Endothelial cell of hepatic sinusoid (primary cell): Measurements from ENCODE around the gene MYO15B.

Experiments used
- in situ Hi-C: cut with HindIII; loops from 2 replicates; pipeline ENCODE4 v1.10.0; 2017; ENCODE audit warnings: low sequenced_read_pairs

The MYO15B gene

DNA sequence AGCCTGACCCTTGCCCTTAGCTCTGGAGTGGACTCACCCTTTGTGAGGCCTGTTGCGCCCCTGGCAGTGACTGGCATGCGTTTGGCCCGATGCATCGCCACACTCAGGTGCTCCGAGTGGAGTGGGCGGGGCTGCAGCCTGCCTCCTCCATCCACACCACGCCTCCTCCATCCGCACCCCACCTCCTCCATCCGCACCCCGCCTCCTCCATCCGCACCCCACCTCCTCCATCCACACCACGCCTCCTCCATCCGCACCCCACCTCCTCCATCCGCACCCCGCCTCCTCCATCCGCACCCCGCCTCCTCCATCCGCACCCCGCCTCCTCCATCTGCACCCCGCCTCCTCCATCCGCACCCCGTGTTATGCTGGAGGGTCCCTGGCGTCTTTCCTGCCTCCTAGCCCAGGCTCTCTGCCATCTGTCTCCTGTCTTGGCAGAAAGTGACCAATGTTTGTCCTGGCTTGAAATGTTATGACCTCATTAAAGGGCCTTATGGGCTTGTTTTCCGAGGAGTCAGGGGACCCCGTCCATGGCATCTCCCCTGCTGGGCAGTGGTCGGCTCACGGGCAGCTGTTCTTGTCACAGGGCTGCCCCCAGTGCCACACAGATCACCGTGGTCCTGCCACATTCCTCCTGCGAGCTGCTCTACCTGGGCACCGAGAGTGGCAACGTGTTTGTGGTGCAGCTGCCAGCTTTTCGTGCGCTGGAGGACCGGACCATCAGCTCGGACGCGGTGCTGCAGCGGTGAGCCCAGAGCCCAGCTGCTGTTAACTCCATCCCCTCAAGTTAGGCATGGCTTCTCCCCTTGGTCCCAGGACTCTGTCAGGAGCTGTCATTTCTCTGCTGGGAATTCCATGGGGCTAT, 28.7 kb upstream of the MYO15B start:
- in situ Hi-C loops: no loop called here

DNA sequence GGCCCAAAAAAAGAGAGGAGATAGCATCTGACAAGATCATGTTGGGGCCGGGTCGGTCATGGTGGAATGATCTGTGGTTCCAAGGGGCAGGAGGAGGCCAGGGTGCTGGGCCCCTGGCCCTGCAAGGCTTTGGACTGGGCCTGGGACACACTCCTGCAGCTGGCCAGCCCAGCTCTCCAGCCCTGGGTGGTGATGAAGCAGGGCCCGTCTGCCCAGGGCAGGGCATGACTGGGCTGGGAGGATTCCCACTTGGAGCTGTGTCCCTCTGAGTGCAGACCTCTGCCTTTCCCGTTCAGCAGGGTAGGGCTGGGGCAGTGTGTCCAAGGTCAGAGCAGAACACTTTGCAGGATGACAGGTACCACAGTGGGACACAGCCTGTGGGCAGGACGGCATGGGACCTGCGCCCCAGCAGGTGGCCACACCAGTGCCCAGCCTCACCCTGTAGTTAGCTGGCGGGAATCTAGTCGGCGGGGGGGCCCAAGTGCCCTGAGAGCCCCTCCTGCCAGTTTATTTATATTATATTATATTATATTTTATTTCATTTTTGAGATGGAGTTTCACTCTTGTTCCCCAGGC, 27.6 kb upstream of the MYO15B start:
- in situ Hi-C loops: no loop called here

DNA sequence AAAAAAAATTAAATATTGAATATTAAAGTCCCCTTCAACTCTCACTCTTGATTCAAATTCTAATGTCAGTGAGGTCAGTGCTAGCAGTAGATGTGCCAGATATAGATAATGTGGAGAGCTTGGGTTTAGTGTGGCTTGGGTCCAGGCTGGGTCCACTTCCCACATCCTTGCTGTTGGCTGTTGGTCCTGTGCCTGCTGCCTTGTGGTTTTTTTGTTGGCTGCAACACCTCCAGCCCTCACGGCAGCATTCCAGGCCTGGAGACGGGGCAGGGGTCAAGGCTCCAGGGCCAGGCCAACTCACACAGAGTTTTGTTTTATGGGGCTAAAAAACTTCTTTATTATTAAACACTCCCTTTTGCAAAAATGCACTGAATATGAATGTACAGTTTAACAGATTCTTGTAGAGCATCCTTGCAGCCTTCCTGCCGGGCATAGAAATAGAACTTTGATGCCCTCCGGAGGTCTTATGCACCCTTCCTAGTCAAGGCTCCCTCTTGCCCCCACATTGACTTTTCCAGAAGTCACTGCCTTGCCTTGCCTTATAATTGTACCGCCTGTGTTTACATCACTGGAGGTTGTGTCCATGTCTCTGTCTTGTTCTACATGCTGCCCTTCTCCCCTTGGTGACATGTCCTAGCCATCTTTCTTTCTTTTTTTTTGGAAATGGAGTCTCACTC, 25.5 kb upstream of the MYO15B start:
- in situ Hi-C loops: no loop called here

DNA sequence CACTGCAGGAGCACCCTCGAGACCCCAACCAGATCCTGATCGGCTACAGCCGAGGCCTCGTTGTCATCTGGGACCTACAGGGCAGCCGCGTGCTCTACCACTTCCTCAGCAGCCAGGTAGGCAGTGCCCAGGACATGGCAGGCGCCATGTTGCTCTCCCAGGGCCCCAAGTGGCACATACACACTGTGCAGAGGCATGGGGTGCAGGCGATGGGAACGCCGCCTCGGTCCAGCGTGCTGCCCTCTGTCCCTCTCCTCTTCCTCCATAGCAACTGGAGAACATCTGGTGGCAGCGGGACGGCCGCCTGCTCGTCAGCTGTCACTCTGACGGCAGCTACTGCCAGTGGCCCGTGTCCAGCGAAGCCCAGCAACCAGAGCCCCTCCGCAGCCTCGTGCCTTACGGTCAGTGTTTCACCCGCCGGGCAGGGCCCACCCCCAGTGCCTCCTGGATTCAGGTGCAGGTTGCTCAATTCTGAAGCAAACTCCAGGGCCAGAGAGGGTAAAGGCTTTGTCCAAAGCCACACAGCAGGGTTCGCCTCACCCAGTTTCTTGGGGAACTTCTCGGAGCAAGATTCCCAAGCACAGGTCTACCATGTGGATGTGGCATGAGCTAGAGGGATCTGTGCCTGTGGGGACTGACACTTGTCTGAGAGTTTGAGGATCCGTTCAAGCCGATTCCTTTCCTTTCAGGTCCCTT, 24.4 kb upstream of the MYO15B start:
- in situ Hi-C loops: no loop called here

DNA sequence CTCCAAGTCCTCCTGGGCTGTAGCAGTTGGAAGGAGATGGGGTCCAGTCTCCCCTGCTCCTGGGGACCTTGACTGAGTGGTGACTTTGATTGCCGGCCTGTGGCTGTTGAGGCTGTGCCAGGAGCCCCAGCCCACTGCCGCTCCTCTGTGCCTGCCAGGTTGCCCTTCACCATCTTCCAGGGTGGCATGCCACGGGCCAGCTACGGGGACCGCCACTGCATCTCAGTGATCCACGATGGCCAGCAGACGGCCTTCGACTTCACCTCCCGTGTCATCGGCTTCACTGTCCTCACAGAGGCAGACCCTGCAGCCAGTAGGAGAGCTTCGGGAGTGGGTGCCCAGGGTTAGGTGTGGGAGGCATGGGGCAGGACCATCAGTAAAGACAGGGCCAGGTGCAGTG, 23.4 kb upstream of the MYO15B start:
- in situ Hi-C loops: no loop called here

DNA sequence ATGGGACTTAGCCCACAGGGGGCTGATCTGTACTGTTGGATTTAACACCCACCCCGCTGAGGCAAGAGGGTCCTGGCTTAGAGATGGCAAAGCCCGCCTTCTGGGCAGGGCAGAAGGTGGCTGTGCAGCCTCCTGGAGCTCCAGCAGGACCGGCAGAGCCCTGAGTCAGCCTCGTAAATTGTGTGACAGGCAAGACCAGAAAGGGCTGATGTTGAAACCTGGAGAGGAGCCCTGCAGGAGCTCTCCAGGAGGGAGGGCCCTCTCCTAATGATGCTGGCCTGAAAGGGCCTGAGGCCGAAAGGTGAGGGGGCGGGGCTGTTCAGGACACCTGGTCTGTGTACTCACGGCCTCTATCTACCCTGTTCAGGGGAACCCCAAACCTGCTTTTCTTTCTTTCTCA, 22.5 kb upstream of the MYO15B start:
- in situ Hi-C loops: no loop called here

DNA sequence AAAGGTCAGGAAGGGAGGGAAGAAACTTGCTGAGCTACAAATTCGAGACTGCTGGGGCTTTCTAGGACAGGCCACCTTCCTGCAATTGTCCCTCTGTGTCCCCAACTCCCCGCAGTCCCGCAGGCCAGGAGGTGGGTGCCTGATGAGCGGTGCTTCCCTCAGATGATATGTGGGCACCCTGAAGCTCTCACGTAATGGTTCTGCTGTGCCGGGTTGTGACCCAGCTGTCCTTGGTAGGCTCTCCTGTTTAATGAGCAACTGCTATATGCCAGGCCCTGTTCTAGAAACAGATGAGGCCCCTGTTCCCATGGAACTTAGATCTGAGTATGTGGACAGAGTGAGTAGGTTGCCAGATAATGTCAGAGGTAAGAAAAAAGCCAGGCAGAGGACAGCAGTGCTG, 22.0 kb upstream of the MYO15B start:
- in situ Hi-C loops: no loop called here

DNA sequence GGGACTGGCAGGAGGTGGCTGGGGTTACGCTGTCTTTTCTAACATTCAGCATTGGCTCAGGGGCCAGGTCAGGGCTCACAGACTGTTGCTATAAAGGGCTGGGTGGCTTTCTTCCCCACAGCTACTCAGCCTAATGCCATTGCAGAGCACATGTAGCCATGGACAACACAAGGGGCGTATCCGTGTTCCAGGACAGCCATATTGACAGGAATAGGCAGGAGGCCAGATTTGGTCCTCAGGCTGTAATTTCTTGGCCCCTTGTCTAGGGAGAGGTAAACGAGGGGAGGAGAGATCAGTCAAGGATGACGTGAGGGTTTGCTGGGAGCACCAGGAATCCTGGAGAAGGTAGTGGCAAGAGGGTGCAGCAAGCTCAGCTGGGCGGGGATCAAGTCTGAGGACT, 21.2 kb upstream of the MYO15B start:
- in situ Hi-C loops: no loop called here

DNA sequence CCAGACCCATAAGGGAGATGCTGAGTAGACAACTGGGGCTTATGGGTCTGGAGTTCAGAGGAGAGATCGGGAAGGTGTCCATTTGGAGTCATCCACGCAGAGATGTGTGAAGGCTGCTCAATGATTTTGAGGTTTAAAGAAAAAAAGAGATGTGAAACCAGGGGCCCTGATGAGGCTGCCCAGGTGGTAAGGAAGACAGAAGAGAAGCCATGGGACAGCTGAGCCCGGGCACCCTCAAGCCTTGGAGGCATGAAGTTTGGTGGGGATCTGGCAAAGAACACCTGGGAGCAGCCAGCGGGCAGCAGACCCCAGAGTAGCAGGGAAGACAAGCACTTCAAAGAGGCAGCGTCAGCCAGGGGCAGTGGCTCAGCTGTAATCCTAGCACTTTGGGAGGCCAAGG, 20.8 kb upstream of the MYO15B start:
- in situ Hi-C loops: no loop called here

DNA sequence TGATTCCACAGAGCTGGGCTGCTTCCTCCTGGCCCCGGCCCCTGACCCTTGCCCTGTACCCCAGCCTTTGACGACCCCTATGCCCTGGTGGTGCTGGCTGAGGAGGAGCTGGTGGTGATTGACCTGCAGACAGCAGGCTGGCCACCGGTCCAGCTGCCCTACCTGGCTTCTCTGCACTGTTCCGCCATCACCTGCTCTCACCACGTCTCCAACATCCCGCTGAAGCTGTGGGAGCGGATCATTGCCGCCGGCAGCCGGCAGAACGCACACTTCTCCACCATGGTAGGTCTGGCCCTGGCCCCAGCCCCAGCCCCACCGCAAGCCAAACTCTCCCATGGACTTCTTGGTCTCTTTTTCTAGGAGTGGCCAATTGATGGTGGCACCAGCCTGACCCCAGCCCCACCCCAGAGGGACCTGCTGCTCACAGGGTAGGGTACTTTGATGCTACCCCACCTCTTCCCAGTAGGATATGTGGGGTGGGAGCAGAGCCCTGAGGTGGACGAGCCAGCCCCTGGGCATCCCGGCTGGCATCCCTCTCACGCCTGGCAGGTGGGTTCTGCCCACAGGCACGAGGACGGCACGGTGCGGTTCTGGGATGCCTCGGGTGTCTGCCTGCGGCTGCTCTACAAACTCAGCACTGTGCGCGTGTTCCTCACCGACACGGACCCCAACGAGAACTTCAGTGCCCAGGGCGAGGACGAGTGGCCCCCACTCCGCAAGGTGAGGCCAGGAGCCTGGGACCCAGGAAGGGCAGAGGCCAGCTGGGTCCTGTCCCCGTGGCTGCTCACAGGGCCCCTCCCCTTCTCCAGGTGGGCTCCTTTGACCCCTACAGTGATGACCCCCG, 19.0 kb upstream of the MYO15B start:
- in situ Hi-C loops: no loop called here

DNA sequence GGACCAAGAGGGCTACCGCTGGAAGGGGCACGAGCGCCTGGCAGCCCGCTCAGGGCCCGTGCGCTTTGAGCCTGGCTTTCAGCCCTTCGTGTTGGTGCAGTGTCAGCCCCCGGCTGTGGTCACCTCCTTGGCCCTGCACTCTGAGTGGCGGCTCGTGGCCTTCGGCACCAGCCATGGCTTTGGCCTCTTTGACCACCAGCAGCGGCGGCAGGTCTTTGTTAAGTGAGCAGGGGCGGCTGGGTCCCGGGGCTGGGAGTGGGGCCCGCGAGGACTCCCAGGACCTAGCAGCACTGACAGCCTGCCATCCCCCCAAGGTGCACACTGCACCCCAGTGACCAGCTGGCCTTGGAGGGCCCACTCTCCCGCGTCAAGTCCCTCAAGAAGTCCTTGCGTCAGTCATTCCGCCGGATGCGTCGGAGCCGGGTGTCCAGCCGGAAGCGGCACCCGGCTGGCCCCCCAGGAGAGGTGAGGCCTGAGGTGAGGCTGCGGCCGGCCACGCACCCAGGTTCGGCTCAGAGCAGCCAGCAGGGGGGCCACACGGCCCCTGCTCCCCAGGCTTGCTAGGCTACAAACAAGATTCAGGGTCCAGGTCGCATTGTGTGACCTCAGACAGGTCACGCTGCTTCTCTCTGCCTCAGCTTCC, 17.4 kb upstream of the MYO15B start:
- in situ Hi-C loops: no loop called here

DNA sequence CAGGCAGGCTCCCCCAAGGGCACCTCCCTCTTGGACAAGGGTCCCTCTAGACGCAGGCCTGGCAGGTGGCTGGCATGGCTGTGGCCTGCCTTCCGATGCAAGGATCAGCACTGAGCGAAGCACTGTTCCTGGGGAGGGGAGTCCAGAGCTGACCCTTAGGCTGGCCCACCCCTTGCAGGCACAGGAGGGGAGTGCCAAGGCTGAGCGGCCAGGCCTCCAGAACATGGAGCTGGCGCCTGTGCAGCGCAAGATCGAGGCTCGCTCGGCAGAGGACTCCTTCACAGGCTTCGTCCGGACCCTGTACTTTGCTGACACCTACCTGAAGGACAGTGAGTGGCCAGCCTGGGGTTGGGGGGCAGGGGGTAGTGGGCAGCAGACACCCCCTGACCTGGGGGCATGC, 16.8 kb upstream of the MYO15B start:
- in situ Hi-C loops: no loop called here

DNA sequence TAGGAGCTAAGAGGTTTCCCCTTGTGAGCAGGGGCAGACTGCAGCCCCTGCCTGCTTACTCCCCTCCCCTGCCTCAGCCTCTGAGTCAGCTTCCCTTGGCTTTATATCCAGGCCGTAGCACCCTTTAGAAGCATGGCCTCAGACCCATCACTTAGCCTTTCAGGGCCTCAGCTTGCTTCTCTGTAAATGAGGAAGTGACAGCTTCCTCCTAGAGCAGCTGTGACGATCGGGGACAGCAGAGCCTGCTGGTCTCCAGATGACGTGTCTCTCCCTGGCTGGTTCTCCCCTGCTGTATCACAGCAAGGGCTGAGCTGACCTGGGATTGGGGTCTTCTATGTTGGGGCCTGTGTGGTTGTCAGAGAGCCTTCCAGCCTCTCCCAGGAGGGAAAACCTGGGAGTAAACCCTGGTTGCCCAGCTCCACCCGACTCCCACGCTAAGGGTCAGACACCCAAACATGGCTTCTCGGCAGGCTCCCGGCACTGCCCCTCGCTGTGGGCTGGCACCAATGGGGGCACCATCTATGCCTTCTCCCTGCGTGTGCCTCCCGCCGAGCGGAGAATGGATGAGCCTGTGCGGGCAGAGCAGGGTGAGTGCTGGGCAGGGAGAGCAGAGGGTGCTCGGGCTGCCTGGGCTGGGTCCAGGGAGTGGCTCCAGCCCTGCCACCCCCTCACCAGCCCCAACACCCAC, 16.3 kb upstream of the MYO15B start:
- in situ Hi-C loops: no loop called here

DNA sequence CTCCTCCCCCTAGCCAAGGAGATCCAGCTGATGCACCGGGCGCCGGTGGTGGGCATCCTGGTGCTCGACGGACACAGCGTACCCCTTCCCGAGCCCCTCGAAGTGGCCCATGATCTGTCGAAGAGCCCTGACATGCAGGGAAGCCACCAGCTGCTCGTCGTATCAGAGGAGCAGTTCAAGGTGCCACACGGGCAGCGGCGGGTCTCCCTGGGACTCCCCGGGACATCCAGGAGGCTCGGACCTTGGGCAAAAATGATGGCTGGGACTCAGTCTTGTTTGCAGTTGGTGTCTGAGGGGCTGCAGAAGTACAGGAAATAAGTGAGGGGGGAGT, 15.8 kb upstream of the MYO15B start:
- in situ Hi-C loops: no loop called here

DNA sequence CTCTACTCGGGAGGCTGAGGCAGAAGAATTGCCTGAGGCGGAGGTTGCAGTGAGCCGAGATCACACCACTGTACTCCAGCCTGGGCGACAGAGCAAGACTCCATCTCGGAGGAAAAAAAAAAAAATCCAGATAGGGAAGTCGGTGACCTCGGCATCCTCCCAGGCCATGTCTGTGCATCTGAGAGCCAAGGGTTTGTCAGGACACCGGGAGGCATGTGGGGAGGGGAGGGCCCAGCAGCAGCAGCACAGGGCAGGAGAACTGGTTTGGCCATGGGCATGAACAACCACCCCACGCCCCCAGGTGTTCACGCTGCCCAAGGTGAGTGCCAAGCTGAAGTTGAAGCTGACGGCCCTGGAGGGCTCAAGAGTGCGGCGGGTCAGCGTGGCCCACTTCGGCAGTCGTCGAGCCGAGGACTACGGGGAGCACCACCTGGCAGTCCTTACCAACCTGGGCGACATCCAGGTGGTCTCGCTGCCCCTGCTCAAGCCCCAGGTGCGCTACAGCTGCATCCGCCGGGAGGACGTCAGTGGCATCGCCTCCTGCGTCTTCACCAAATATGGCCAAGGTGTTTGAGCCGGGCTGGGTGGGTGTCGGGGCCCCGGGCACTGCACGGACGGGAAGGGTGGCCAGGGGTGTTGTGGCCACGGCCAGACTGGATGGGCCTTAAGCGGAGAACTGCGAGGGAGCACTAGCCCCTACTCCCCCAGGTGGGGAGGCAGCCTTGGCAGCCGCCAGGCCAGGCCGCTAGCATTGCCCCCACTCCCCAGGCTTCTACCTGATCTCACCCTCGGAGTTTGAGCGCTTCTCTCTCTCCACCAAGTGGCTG, 14.7 kb upstream of the MYO15B start:
- in situ Hi-C loops: no loop called here

DNA sequence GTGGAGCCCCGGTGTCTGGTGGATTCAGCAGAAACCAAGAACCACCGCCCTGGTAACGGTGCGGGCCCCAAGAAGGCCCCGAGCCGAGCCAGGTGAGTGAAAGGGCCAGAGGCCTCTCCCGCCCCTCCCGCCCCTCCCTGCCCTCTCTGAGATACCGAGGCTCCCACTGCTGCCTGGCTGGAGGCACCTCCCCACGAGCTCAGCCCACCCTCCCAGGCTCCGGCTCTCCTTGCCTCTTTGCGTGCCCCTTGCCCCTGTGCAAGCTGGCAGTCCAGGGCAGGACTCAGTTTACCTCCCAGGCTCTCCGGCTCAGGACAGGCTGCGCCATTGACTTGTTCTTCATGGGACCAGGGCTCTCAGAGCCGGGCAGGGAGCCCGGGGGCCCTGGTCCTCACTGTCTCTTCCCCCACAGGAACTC, 14.1 kb upstream of the MYO15B start:
- in situ Hi-C loops: no loop called here

DNA sequence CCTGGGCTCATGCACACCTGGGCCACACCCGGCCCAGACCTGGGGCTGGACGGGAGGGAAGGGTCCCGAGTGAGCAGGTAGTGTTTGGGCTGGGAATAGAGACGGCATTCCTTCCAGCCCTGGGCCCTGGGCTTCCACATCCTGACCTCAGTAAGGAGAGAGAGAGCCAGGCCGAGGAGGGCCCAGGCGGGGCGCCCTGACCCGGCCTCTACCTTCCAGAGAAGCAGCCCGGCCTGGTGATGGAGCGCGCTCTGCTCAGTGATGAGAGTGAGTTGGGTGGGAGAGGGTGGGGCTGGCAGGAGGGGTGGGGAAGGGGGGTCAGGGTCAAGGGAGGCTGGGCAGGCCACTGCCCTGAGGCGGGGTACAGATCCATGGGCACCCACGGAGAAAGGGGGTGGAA, 13.6 kb upstream of the MYO15B start:
- in situ Hi-C loops: no loop called here

DNA sequence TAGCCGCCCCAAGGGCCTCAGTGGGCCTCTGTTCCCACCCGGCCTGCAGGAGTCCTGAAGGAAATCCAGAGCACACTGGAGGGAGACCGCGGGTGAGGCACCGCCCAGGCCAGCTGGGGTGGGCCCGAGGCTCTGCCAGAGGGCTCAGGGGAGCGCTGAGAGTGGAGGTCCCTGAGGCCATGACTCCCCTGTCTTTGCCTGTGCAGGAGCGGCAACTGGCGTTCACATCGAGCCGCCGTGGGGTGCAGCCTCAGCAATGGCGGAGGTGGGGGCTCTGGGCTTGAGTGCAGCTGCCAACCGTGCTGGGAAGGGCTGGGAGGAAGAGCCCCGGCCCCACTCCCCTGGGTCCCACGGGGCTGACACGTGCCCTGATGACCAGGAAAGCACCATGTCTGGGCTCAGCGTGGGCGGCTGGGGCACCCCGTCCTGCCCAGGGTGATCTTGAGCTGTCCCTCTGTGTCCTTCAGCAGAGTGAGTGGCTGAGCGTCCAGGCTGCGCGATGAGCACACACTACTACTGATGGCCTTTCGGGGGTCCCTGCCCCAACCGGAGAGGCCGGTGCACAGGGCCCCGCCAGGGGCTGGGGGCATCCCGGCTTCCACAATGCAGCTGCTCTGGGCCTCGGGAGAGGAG, 13.1 kb upstream of the MYO15B start:
- in situ Hi-C loops: no loop called here
